ENCODE data around the gene SIRPB1. TPM values are rescaled to one million over a fixed set of nuclear protein-coding genes. Genes with fewer than 3 reads are reported as not detected.
A peak's percentile ranks its signal among the peaks of the same experiment; 100 is the strongest.

SIRPB1 gene
- total RNA-seq, 1 donor from 2014 or later: 11.6 TPM

DNA sequence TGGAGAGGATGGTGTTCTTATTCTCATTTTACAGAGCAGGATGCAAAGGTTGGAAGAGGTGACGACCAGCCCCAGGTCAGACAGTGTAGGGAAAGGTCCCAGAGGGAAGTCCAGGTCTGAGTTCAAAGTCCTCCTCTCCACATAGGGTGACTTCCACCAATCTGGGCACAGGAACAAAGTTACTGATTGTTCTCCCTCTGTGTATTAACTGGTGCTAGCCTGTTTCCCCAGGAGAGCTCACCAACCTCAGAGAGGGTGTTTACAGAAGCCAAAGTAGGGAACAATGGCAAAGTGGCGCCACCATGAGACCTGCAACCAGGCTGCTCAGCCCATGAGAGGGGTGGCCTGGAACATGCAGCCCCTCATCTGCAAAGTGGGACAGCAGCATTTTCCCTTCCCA is 16.8 kb upstream of the SIRPB1 start:
- no peak for DNase-seq
- intact Hi-C loops (cut with DNase I): loop anchor here (10.0 kb wide), 1 partner anchor 62 kb away; no protein-coding TSS in a partner anchor
- Histone ChIP-seq H3K36me3 (no peaks in the 10 kb centered on the region), H3K9me3 (no peaks in the 10 kb centered on the region), H3K4me1 (no peaks in the 10 kb centered on the region), H3K4me3 (no peak overlapping the region), H3K27ac (no peak overlapping the region), H3K27me3 (no peaks in the 10 kb centered on the region)
- TF ChIP-seq, protein P1, sequence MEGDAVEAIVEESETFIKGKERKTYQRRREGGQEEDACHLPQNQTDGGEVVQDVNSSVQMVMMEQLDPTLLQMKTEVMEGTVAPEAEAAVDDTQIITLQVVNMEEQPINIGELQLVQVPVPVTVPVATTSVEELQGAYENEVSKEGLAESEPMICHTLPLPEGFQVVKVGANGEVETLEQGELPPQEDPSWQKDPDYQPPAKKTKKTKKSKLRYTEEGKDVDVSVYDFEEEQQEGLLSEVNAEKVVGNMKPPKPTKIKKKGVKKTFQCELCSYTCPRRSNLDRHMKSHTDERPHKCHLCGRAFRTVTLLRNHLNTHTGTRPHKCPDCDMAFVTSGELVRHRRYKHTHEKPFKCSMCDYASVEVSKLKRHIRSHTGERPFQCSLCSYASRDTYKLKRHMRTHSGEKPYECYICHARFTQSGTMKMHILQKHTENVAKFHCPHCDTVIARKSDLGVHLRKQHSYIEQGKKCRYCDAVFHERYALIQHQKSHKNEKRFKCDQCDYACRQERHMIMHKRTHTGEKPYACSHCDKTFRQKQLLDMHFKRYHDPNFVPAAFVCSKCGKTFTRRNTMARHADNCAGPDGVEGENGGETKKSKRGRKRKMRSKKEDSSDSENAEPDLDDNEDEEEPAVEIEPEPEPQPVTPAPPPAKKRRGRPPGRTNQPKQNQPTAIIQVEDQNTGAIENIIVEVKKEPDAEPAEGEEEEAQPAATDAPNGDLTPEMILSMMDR (IDR thresholded peaks at IDR 0.05): no peak
- ATAC-seq: peak; percentile 46

DNA sequence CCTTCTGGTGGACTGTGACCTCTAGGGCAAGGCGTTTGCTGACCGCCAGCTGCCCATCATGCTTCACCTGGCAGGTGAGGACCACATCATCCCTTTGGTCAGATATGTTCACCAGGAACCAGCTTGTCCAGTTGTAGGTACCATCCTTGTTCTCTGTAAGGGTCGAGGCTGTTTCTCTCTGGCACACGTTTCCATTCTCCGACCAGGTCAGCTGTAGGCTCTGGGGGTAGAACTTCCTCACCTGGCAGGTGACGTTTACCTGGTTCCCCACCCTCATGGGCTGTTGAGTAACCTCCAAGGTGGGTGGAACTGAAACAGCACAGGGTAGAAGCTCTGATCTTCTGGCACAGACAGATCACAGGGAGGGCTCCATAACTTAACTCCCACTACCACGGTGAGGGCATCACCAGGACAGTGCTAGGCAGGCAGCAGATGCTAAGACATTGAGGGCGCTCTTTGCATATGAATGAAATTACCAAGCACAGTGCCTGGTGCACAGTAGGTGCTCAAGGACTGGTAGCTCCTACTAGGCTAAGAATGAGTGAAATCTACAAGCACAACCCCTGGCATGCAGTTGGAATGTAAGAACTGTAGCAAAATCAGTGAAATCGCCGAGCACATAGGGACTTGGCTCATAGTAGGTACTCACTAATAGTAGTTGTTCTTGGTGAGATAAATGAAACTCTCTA is 15.6 kb upstream of the SIRPB1 start:
- H3K4me1 ChIP-seq: no peaks in the 10 kb centered on the region
- no peak overlapping the region for H3K4me3 ChIP-seq
- H3K9me3 ChIP-seq: no peaks in the 10 kb centered on the region
- H3K27ac ChIP-seq: no peak overlapping the region
- no peaks in the 10 kb centered on the region for H3K36me3 ChIP-seq
- DNase-seq (no peak), ATAC-seq (no peak)
- no peaks in the 10 kb centered on the region for H3K27me3 ChIP-seq
- TF ChIP-seq, protein P1 (IDR thresholded peaks at IDR 0.05): no peak
- intact Hi-C loops (cut with DNase I): loop anchor here (10.0 kb wide), 1 partner anchor 61 kb away; no protein-coding TSS in a partner anchor

GRCh38 chr20:1633535-1633934 is 13.7 kb upstream of the SIRPB1 start:
- ATAC-seq (no peak), DNase-seq (no peak)
- Histone ChIP-seq H3K9me3 (no peaks in the 10 kb centered on the region), H3K27ac (no peak overlapping the region), H3K4me1 (no peaks in the 10 kb centered on the region), H3K36me3 (no peaks in the 10 kb centered on the region), H3K27me3 (no peaks in the 10 kb centered on the region), H3K4me3 (no peak overlapping the region)
- intact Hi-C loops (cut with DNase I): loop anchor here (10.0 kb wide), 1 partner anchor 59 kb away; no protein-coding TSS in a partner anchor
- TF ChIP-seq, protein P1 (IDR thresholded peaks at IDR 0.05): no peak

- TF ChIP-seq, protein P1 (IDR thresholded peaks at IDR 0.05): no peak
- Histone ChIP-seq H3K4me1 (no peaks in the 10 kb centered on the region), H3K9me3 (no peaks in the 10 kb centered on the region), H3K27ac (no peak overlapping the region), H3K27me3 (no peaks in the 10 kb centered on the region), H3K4me3 (no peak overlapping the region), H3K36me3 (no peaks in the 10 kb centered on the region)
- no peak for DNase-seq
- intact Hi-C loops (cut with DNase I): loop anchor here (10.0 kb wide), 1 partner anchor 57 kb away; no protein-coding TSS in a partner anchor
- no peak for ATAC-seq
Measured at GRCh38 chr20:1632178-1632577, 12.4 kb upstream of the SIRPB1 start.

DNA sequence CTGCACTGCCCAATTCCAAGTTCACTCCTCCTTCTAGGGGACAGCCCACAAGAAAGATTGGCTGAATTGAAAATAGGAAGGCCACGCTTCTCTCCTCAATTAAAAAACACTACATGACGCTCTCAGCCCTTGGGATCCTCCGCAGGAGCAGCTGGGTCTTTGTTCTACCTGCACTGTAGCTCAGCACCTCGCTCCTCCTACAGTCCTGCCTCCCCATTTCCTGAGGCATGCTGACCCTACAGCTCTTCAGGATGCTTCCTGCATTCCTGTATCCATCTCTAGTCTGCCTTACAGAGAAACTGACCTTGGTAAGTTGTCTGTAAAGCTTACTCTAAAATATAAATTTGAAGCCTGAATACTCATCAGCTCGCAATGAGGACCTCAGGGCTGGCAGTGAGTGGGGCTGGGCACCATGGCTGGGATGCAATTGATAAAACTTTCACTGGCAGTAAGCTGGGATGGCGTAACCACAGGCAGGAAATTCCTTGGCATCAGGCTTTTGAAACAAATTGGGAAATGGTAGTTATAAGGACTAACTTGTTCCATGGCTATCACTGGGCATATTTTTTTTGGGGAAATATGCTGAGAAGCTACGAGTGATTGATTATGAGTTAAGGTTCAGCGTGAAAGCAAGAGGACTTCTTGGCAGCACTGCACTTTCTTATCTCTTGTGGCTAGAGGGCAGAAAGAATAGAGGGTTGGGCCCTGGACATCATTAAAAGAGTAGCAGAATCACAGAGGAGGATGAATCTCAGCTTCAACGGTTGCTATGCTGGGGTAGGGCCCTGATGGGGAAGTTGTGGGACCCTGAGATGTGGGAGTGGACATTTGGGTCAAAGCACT is 11.7 kb upstream of the SIRPB1 start:
- Histone ChIP-seq H3K27ac (no peak overlapping the region), H3K4me3 (no peak overlapping the region), H3K4me1 (no peaks in the 10 kb centered on the region), H3K27me3 (no peaks in the 10 kb centered on the region), H3K36me3 (no peaks in the 10 kb centered on the region), H3K9me3 (no peaks in the 10 kb centered on the region)
- intact Hi-C loops (cut with DNase I): loop anchor here (10.0 kb wide), 1 partner anchor 57 kb away; no protein-coding TSS in a partner anchor
- DNase-seq (no peak), ATAC-seq (no peak)
- TF ChIP-seq, protein P1 (IDR thresholded peaks at IDR 0.05): no peak

All from upper lobe of right lung (tissue), 1 donor.